IMR-90 (cell line): Measurements from ENCODE around the gene RAB39A. TPM values are rescaled to one million over a fixed set of nuclear protein-coding genes. Genes with fewer than 3 reads are reported as not detected.

ENCODE experiments used
- ATAC-seq: fragments of 200-7000 bp; cut with Tn5 transposase; 2 replicates; pipeline ENCODE4 v1.9.1; 2020; ENCODE audit warnings: low read depth, mild to moderate bottlenecking, moderate library complexity
- BruUV-seq: library from RNA; stranded (reverse); fragments of 400-500 nt; replicated peaks from 2 replicates; lab custom pipeline; 2021; lab: Mats Ljungman, UMichigan
- CTCF ChIA-PET: fragments of 300-600 bp; formaldehyde crosslinking; extraction: SDS; loops from one replicate; lab custom pipeline; 2021; ENCODE audit warnings: antibody characterized with exemption; lab: Yijun Ruan, JAX
- POLR2A ChIA-PET: fragments of 300-600 bp; sonication (Branson Sonifier 250); formaldehyde crosslinking; loops from one replicate; lab custom pipeline; 2022; ENCODE audit warnings: antibody characterized with exemption; ENCODE audit not compliant: unreplicated experiment; lab: Charles Lee
- DNase-seq: peaks from one replicate; pipeline ENCODE4 v3.0.0; 2013
- H2AFZ ChIP-seq: replicated peaks from 2 replicates; pipeline ENCODE3; 2013; ENCODE audit warnings: low read length, mild to moderate bottlenecking; ENCODE audit not compliant: poor library complexity
- H2AK5ac ChIP-seq: 2 replicates; pipeline ENCODE4 v1.6.1; 2013; ENCODE audit warnings: low read depth, low read length, inconsistent platforms
- H2AK9ac ChIP-seq: replicated peaks from 2 replicates; pipeline ENCODE3; 2013; ENCODE audit warnings: mild to moderate bottlenecking, low read depth, low read length, moderate library complexity; ENCODE audit not compliant: poor library complexity
- H2BK120ac ChIP-seq: 2 replicates; pipeline ENCODE4 v1.6.1; 2013; ENCODE audit warnings: low read depth, low read length, inconsistent platforms
- H2BK15ac ChIP-seq: 3 replicates; pipeline ENCODE4 v1.6.1; 2013; ENCODE audit warnings: low read depth, low read length, inconsistent platforms
- H2BK20ac ChIP-seq: 2 replicates; pipeline ENCODE4 v1.6.1; 2013; ENCODE audit warnings: low read depth, mild to moderate bottlenecking, inconsistent platforms, low read length, moderate library complexity
- H2BK5ac ChIP-seq: 2 replicates; pipeline ENCODE4 v1.6.1; 2013; ENCODE audit warnings: mild to moderate bottlenecking, low read depth, low read length, inconsistent platforms; ENCODE audit not compliant: poor library complexity, severe bottlenecking
- H3K14ac ChIP-seq: replicated peaks from 2 replicates; pipeline ENCODE4 v1.6.1; 2013; ENCODE audit warnings: low read depth, low read length, inconsistent platforms
- H3K18ac ChIP-seq: 2 replicates; pipeline ENCODE4 v1.6.1; 2013; ENCODE audit warnings: low read depth, low read length, control low read depth
- H3K23ac ChIP-seq: 2 replicates; pipeline ENCODE4 v1.6.1; 2013; ENCODE audit warnings: low read depth, low read length, inconsistent platforms
- H3K27ac ChIP-seq: 2 replicates; pipeline ENCODE4 v1.5.1; 2013; ENCODE audit warnings: mild to moderate bottlenecking, control low read depth, low read length; ENCODE audit not compliant: insufficient read depth
- H3K27me3 ChIP-seq: 2 replicates; pipeline ENCODE4 v1.6.1; 2013; ENCODE audit warnings: low read length; ENCODE audit not compliant: control insufficient read depth, insufficient read depth
- H3K36me3 ChIP-seq: 2 replicates; pipeline ENCODE4 v1.6.1; 2013; ENCODE audit warnings: low read length, mixed read lengths; ENCODE audit not compliant: control insufficient read depth, insufficient read depth
- H3K4ac ChIP-seq: 2 replicates; pipeline ENCODE4 v1.6.1; 2013; ENCODE audit warnings: low read depth, low read length, inconsistent platforms
- H3K4me1 ChIP-seq: 2 replicates; pipeline ENCODE4 v1.6.1; 2013; ENCODE audit warnings: low read length, mixed read lengths; ENCODE audit not compliant: control insufficient read depth, insufficient read depth
- H3K4me2 ChIP-seq: 2 replicates; pipeline ENCODE4 v1.6.1; 2013; ENCODE audit warnings: low read depth, mild to moderate bottlenecking, control low read depth, low read length, moderate library complexity
- H3K4me3 ChIP-seq: 2 replicates; pipeline ENCODE4 v1.5.1; 2013; ENCODE audit warnings: low read depth, mild to moderate bottlenecking, control low read depth, low read length, moderate library complexity; ENCODE audit not compliant: insufficient read depth
- H3K56ac ChIP-seq: 2 replicates; pipeline ENCODE4 v1.6.1; 2013; ENCODE audit warnings: low read length, inconsistent platforms; ENCODE audit not compliant: insufficient read depth; ENCODE audit errors: extremely low read depth
- H3K79me1 ChIP-seq, 2 experiments: 2 replicates each; pipeline ENCODE4 v1.6.1; 2013; ENCODE audit warnings: low read length in 2 of 2, inconsistent platforms in 1 of 2, low read depth in 1 of 2
- H3K9ac ChIP-seq: 2 replicates; pipeline ENCODE4 v1.6.1; 2013; ENCODE audit warnings: low read depth, low read length, control low read depth
- H3K9me1 ChIP-seq: 2 replicates; pipeline ENCODE4 v1.6.1; 2013; ENCODE audit warnings: low read length, inconsistent platforms; ENCODE audit not compliant: insufficient read depth
- H3K9me3 ChIP-seq: 2 replicates; pipeline ENCODE4 v1.6.1; 2013; ENCODE audit warnings: low read length; ENCODE audit not compliant: control insufficient read depth, insufficient read depth
- H4K20me1 ChIP-seq: 2 replicates; pipeline ENCODE4 v1.6.1; 2013; ENCODE audit warnings: low read length, inconsistent platforms; ENCODE audit not compliant: insufficient read depth
- H4K5ac ChIP-seq: 2 replicates; pipeline ENCODE4 v1.6.1; 2013; ENCODE audit warnings: mild to moderate bottlenecking, low read depth, low read length, control low read depth
- H4K8ac ChIP-seq, 2 experiments: 2 replicates each; pipeline ENCODE4 v1.6.1; 2013; ENCODE audit warnings: low read depth in 2 of 2, low read length in 2 of 2, control low read depth in 1 of 2, inconsistent platforms in 1 of 2
- H4K91ac ChIP-seq: 2 replicates; pipeline ENCODE4 v1.6.1; 2013; ENCODE audit warnings: low read depth, low read length, inconsistent platforms; ENCODE audit not compliant: insufficient read depth
- CEBPB ChIP-seq: IDR thresholded peaks from 2 replicates; pipeline ENCODE4 v1.6.1; 2012; ENCODE audit warnings: low read depth, low read length, improper control_type of control experiment
- FOS ChIP-seq: fragments of 150-350 bp; IDR thresholded peaks from 2 replicates; pipeline ENCODE4 v1.6.1; 2016; ENCODE audit warnings: low read depth, low read length
- RAD21 ChIP-seq: IDR thresholded peaks from 2 replicates; pipeline ENCODE4 v1.6.1; 2012; ENCODE audit warnings: low read length, improper control_type of control experiment
- RFX5 ChIP-seq: IDR thresholded peaks from 2 replicates; pipeline ENCODE4 v1.8.0; 2012; ENCODE audit warnings: low read depth, mild to moderate bottlenecking, low read length, moderate library complexity
- WGBS, 2 experiments: methylation state at CpG; one replicate each; pipeline versions ENCODE4 v1.1.5 to v1.1.7; 2013; ENCODE audit warnings: missing lambda C conversion rate in 2 of 2; ENCODE audit not compliant: insufficient read length in 1 of 2; ENCODE audit errors: extremely low coverage in 2 of 2; 5-methylcytosine and 5-hydroxymethylcytosine counted together
- dilution Hi-C: fragments of 300-500 bp; cut with HindIII; formaldehyde crosslinking; loops from one replicate; pipeline ENCODE4 v1.14.3; 2018; ENCODE audit warnings: low sequenced_read_pairs; ENCODE audit not compliant: unreplicated experiment
- in situ Hi-C: fragments of 300-500 bp; cut with MboI; formaldehyde crosslinking; loops from 3 replicates; pipeline ENCODE4 v1.14.3; 2019; ENCODE audit warnings: low sequenced_read_pairs, inconsistent platforms, mixed read lengths
- intact Hi-C: fragments of 100-400 bp; cut with micrococcal nuclease; formaldehyde crosslinking; loops from 2 replicates; pipeline ENCODE4 v1.10.0; 2022
- polyA plus RNA-seq, 3 experiments: library from polyadenylated mRNA; depleted of rRNA; stranded (reverse); fragments of >200 nt; gene quantifications; 2 replicates each; pipeline ENCODE4 v1.2.3, GENCODE V29; 2012; ENCODE audit warnings: low replicate concordance in 1 of 3
- total RNA-seq: library from RNA; depleted of rRNA; stranded (reverse); fragments of >200 nt; gene quantifications from 2 replicates; pipeline ENCODE4 v1.2.3, GENCODE V29; 2012
- TF ChIP-seq, protein P1 (sequence below): fragments of 150-350 bp; IDR thresholded peaks from 2 replicates; pipeline ENCODE4 v1.6.1; 2016; ENCODE audit warnings: low read depth, mild to moderate bottlenecking, low read length, moderate library complexity, borderline replicate concordance

The RAB39A gene
- total and polyA plus RNA-seq, 2 of the 4 experiments (the other 2 are of a cell fraction) = not detected

DNA sequence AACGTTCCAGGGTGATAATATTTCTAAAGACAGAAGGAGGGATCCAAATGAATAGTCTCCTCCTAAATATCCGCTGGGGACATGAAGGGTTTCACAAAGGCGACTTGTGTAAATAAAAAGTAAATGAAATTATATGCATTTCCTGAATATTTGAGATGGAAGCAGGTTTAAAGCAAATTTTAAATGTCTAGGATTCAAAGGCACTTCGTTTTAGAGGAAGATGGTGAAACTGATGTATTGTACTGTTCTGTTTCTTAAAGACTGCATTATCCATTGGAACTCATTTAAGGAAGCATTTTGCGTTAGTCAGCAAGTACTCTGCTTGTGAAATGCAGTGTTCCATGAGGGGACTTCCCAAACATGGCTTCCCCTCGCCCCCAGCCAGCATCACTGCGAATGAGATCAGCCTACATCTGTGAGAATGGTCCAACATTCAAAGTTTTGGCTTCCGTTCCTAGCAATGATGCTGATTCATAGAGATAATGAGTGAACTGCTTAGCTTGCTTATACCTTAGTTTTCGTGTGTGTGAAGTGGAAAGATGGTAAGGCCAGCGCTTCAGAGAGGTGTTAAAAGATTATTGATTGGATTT lies 1.5 kb downstream of the RAB39A start:
- no peaks in the 10 kb centered on the region for H3K36me3 ChIP-seq
- WGBS, 2 experiments = 26% methylated on average over 3 of the region's 10 CpGs; no CpG with 5 or more reads in 1 of the 2 experiments
- no peaks in the 10 kb centered on the region for H3K4me1 ChIP-seq
- no peak overlapping the region for H2AFZ ChIP-seq
- no peak overlapping the region for H2BK20ac ChIP-seq
- no peak overlapping the region for H2BK15ac ChIP-seq
- H2BK5ac ChIP-seq = no peak overlapping the region
- no TSS peak for BruUV-seq
- H3K9me3 ChIP-seq = peaks cover 2% of the 10 kb centered on the region; the same call in 1 of the 2 replicates
- no peak overlapping the region for H2AK5ac ChIP-seq
- dilution Hi-C loops (no loop called here), intact Hi-C loops (no loop called here), in situ Hi-C loops (no loop called here)
- ChIA-PET POLR2A (no interaction called here), CTCF (no interaction called here)
- H3K4me2 ChIP-seq = no peak overlapping the region
- H4K91ac ChIP-seq = no peak overlapping the region
- no peak overlapping the region for H3K23ac ChIP-seq
- TF ChIP-seq RAD21 = no peak
- TF ChIP-seq FOS = no peak
- TF ChIP-seq, protein P1, sequence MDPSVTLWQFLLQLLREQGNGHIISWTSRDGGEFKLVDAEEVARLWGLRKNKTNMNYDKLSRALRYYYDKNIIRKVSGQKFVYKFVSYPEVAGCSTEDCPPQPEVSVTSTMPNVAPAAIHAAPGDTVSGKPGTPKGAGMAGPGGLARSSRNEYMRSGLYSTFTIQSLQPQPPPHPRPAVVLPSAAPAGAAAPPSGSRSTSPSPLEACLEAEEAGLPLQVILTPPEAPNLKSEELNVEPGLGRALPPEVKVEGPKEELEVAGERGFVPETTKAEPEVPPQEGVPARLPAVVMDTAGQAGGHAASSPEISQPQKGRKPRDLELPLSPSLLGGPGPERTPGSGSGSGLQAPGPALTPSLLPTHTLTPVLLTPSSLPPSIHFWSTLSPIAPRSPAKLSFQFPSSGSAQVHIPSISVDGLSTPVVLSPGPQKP = no peak
- no peak for TF ChIP-seq CEBPB
- TF ChIP-seq RFX5 = no peak
- H3K56ac ChIP-seq = no peak overlapping the region
- no peak overlapping the region for H2AK9ac ChIP-seq
- H3K9me1 ChIP-seq = no peaks in the 10 kb centered on the region
- peaks cover 6% of the 10 kb centered on the region for H3K27me3 ChIP-seq
- no peak overlapping the region for H4K5ac ChIP-seq
- H3K79me1 ChIP-seq = no peaks in the 10 kb centered on the region
- no peak overlapping the region for H3K18ac ChIP-seq
- H3K4ac ChIP-seq = no peak overlapping the region
- ATAC-seq = no peak
- H4K20me1 ChIP-seq = no peaks in the 10 kb centered on the region
- no peak overlapping the region for H3K9ac ChIP-seq
- no peak overlapping the region for H2BK120ac ChIP-seq
- DNase-seq = no peak
- no peak overlapping the region for H3K4me3 ChIP-seq
- H3K14ac ChIP-seq = no peak overlapping the region
- no peak overlapping the region for H3K27ac ChIP-seq
- no peak overlapping the region for H4K8ac ChIP-seq
